Activated T-cell treated with anti-CD3 and anti-CD28 coated beads for 4 hours (primary cell): ENCODE measurements around the gene ANKRD11.
A peak's percentile ranks its signal among the peaks of the same experiment; 100 is the strongest.
"Not testable (repeated sequence)": the region's sequence is repeated elsewhere in the genome, so short reads cannot be mapped to it uniquely, and the experiment has no call there.

Source experiments
- DNase-seq: peaks from one replicate; pipeline ENCODE4 v3.0.0-alpha.2; 2020

The ANKRD11 gene

GRCh38 chr16:89341697-89342694 is 148.4 kb downstream of the ANKRD11 start:
- DNase-seq: no peak

GRCh38 chr16:89341279-89341678 is 149.1 kb downstream of the ANKRD11 start:
- no peak for DNase-seq

- no peak for DNase-seq
Observed at GRCh38 chr16:89338863-89339262, 151.5 kb downstream of the ANKRD11 start.

- no peak for DNase-seq
Observed at GRCh38 chr16:89337965-89338364, 152.4 kb downstream of the ANKRD11 start.

- DNase-seq: no peak
Observed at GRCh38 chr16:89335803-89336485, 154.4 kb downstream of the ANKRD11 start.

- DNase-seq: no peak
Observed at GRCh38 chr16:89334988-89335802, 155.2 kb downstream of the ANKRD11 start.

- no peak for DNase-seq
Observed at GRCh38 chr16:89334461-89334860, 155.9 kb downstream of the ANKRD11 start.

GRCh38 chr16:89334050-89334449 is 156.3 kb downstream of the ANKRD11 start:
- no peak for DNase-seq

- DNase-seq: peak; percentile 36
Observed at GRCh38 chr16:89333401-89334001, 156.9 kb downstream of the ANKRD11 start.

GRCh38 chr16:89332902-89333245 is 157.5 kb downstream of the ANKRD11 start:
- no peak for DNase-seq

- DNase-seq: no peak
Observed at GRCh38 chr16:89332243-89332901, 158.0 kb downstream of the ANKRD11 start.

GRCh38 chr16:89331371-89332109 is 158.8 kb downstream of the ANKRD11 start:
- no peak for DNase-seq

- DNase-seq: no peak
Observed at GRCh38 chr16:89330177-89330856, 160.0 kb downstream of the ANKRD11 start.

- DNase-seq: not testable (repeated sequence)
Observed at GRCh38 chr16:89329830-89330176, 160.6 kb downstream of the ANKRD11 start.

- DNase-seq: not testable (repeated sequence)
Observed at GRCh38 chr16:89328412-89329400, 161.7 kb downstream of the ANKRD11 start.

- DNase-seq: no peak
Observed at GRCh38 chr16:89326721-89327120, 163.6 kb downstream of the ANKRD11 start.

GRCh38 chr16:89325861-89326471 is 164.4 kb downstream of the ANKRD11 start:
- no peak for DNase-seq

- no peak for DNase-seq
Observed at GRCh38 chr16:89324056-89325010, 166.0 kb downstream of the ANKRD11 start.
